IMR-90 (cell line): ENCODE measurements around the gene PSME3. TPM values are rescaled to one million over a fixed set of nuclear protein-coding genes. Genes with fewer than 3 reads are reported as not detected.

Experiments
- ATAC-seq: fragments of 200-7000 bp; cut with Tn5 transposase; 2 replicates; pipeline ENCODE4 v1.9.1; 2020; ENCODE audit warnings: low read depth, mild to moderate bottlenecking, moderate library complexity
- BruUV-seq: library from RNA; stranded (reverse); fragments of 400-500 nt; replicated peaks from 2 replicates; lab custom pipeline; 2021; lab: Mats Ljungman, UMichigan
- CTCF ChIA-PET: fragments of 300-600 bp; formaldehyde crosslinking; extraction: SDS; loops from one replicate; lab custom pipeline; 2021; ENCODE audit warnings: antibody characterized with exemption; lab: Yijun Ruan, JAX
- POLR2A ChIA-PET: fragments of 300-600 bp; sonication (Branson Sonifier 250); formaldehyde crosslinking; loops from one replicate; lab custom pipeline; 2022; ENCODE audit warnings: antibody characterized with exemption; ENCODE audit not compliant: unreplicated experiment; lab: Charles Lee
- DNase-seq: peaks from one replicate; pipeline ENCODE4 v3.0.0; 2013
- H2AFZ ChIP-seq: replicated peaks from 2 replicates; pipeline ENCODE3; 2013; ENCODE audit warnings: low read length, mild to moderate bottlenecking; ENCODE audit not compliant: poor library complexity
- H2AK5ac ChIP-seq: 2 replicates; pipeline ENCODE4 v1.6.1; 2013; ENCODE audit warnings: low read depth, low read length, inconsistent platforms
- H2AK9ac ChIP-seq: replicated peaks from 2 replicates; pipeline ENCODE3; 2013; ENCODE audit warnings: mild to moderate bottlenecking, low read depth, low read length, moderate library complexity; ENCODE audit not compliant: poor library complexity
- H2BK120ac ChIP-seq: 2 replicates; pipeline ENCODE4 v1.6.1; 2013; ENCODE audit warnings: low read depth, low read length, inconsistent platforms
- H2BK15ac ChIP-seq: 3 replicates; pipeline ENCODE4 v1.6.1; 2013; ENCODE audit warnings: low read depth, low read length, inconsistent platforms
- H2BK20ac ChIP-seq: 2 replicates; pipeline ENCODE4 v1.6.1; 2013; ENCODE audit warnings: low read depth, mild to moderate bottlenecking, inconsistent platforms, low read length, moderate library complexity
- H2BK5ac ChIP-seq: 2 replicates; pipeline ENCODE4 v1.6.1; 2013; ENCODE audit warnings: mild to moderate bottlenecking, low read depth, low read length, inconsistent platforms; ENCODE audit not compliant: poor library complexity, severe bottlenecking
- H3K14ac ChIP-seq: replicated peaks from 2 replicates; pipeline ENCODE4 v1.6.1; 2013; ENCODE audit warnings: low read depth, low read length, inconsistent platforms
- H3K18ac ChIP-seq: 2 replicates; pipeline ENCODE4 v1.6.1; 2013; ENCODE audit warnings: low read depth, low read length, control low read depth
- H3K23ac ChIP-seq: 2 replicates; pipeline ENCODE4 v1.6.1; 2013; ENCODE audit warnings: low read depth, low read length, inconsistent platforms
- H3K27ac ChIP-seq: 2 replicates; pipeline ENCODE4 v1.5.1; 2013; ENCODE audit warnings: mild to moderate bottlenecking, control low read depth, low read length; ENCODE audit not compliant: insufficient read depth
- H3K27me3 ChIP-seq: 2 replicates; pipeline ENCODE4 v1.6.1; 2013; ENCODE audit warnings: low read length; ENCODE audit not compliant: control insufficient read depth, insufficient read depth
- H3K36me3 ChIP-seq: 2 replicates; pipeline ENCODE4 v1.6.1; 2013; ENCODE audit warnings: low read length, mixed read lengths; ENCODE audit not compliant: control insufficient read depth, insufficient read depth
- H3K4ac ChIP-seq: 2 replicates; pipeline ENCODE4 v1.6.1; 2013; ENCODE audit warnings: low read depth, low read length, inconsistent platforms
- H3K4me1 ChIP-seq: 2 replicates; pipeline ENCODE4 v1.6.1; 2013; ENCODE audit warnings: low read length, mixed read lengths; ENCODE audit not compliant: control insufficient read depth, insufficient read depth
- H3K4me2 ChIP-seq: 2 replicates; pipeline ENCODE4 v1.6.1; 2013; ENCODE audit warnings: low read depth, mild to moderate bottlenecking, control low read depth, low read length, moderate library complexity
- H3K4me3 ChIP-seq: 2 replicates; pipeline ENCODE4 v1.5.1; 2013; ENCODE audit warnings: low read depth, mild to moderate bottlenecking, control low read depth, low read length, moderate library complexity; ENCODE audit not compliant: insufficient read depth
- H3K56ac ChIP-seq: 2 replicates; pipeline ENCODE4 v1.6.1; 2013; ENCODE audit warnings: low read length, inconsistent platforms; ENCODE audit not compliant: insufficient read depth; ENCODE audit errors: extremely low read depth
- H3K79me1 ChIP-seq, 2 experiments: 2 replicates each; pipeline ENCODE4 v1.6.1; 2013; ENCODE audit warnings: low read length in 2 of 2, inconsistent platforms in 1 of 2, low read depth in 1 of 2
- H3K9ac ChIP-seq: 2 replicates; pipeline ENCODE4 v1.6.1; 2013; ENCODE audit warnings: low read depth, low read length, control low read depth
- H3K9me1 ChIP-seq: 2 replicates; pipeline ENCODE4 v1.6.1; 2013; ENCODE audit warnings: low read length, inconsistent platforms; ENCODE audit not compliant: insufficient read depth
- H3K9me3 ChIP-seq: 2 replicates; pipeline ENCODE4 v1.6.1; 2013; ENCODE audit warnings: low read length; ENCODE audit not compliant: control insufficient read depth, insufficient read depth
- H4K20me1 ChIP-seq: 2 replicates; pipeline ENCODE4 v1.6.1; 2013; ENCODE audit warnings: low read length, inconsistent platforms; ENCODE audit not compliant: insufficient read depth
- H4K5ac ChIP-seq: 2 replicates; pipeline ENCODE4 v1.6.1; 2013; ENCODE audit warnings: mild to moderate bottlenecking, low read depth, low read length, control low read depth
- H4K8ac ChIP-seq, 2 experiments: 2 replicates each; pipeline ENCODE4 v1.6.1; 2013; ENCODE audit warnings: low read depth in 2 of 2, low read length in 2 of 2, control low read depth in 1 of 2, inconsistent platforms in 1 of 2
- H4K91ac ChIP-seq: 2 replicates; pipeline ENCODE4 v1.6.1; 2013; ENCODE audit warnings: low read depth, low read length, inconsistent platforms; ENCODE audit not compliant: insufficient read depth
- POLR2A ChIP-seq: IDR thresholded peaks from 2 replicates; pipeline ENCODE4 v1.6.1; 2012; ENCODE audit warnings: mild to moderate bottlenecking, low read depth, low read length
- SMC3 ChIP-seq: fragments of 150-350 bp; IDR thresholded peaks from 2 replicates; pipeline ENCODE4 v1.6.1; 2016; ENCODE audit warnings: low read depth, mild to moderate bottlenecking, antibody characterized with exemption, low read length, moderate library complexity
- WGBS, 2 experiments: methylation state at CpG; one replicate each; pipeline versions ENCODE4 v1.1.5 to v1.1.7; 2013; ENCODE audit warnings: missing lambda C conversion rate in 2 of 2; ENCODE audit not compliant: insufficient read length in 1 of 2; ENCODE audit errors: extremely low coverage in 2 of 2; 5-methylcytosine and 5-hydroxymethylcytosine counted together
- dilution Hi-C: fragments of 300-500 bp; cut with HindIII; formaldehyde crosslinking; loops from one replicate; pipeline ENCODE4 v1.14.3; 2018; ENCODE audit warnings: low sequenced_read_pairs; ENCODE audit not compliant: unreplicated experiment
- in situ Hi-C: fragments of 300-500 bp; cut with MboI; formaldehyde crosslinking; loops from 3 replicates; pipeline ENCODE4 v1.14.3; 2019; ENCODE audit warnings: low sequenced_read_pairs, inconsistent platforms, mixed read lengths
- intact Hi-C: fragments of 100-400 bp; cut with micrococcal nuclease; formaldehyde crosslinking; loops from 2 replicates; pipeline ENCODE4 v1.10.0; 2022
- polyA plus RNA-seq, 3 experiments: library from polyadenylated mRNA; depleted of rRNA; stranded (reverse); fragments of >200 nt; gene quantifications; 2 replicates each; pipeline ENCODE4 v1.2.3, GENCODE V29; 2012; ENCODE audit warnings: low replicate concordance in 1 of 3
- total RNA-seq: library from RNA; depleted of rRNA; stranded (reverse); fragments of >200 nt; gene quantifications from 2 replicates; pipeline ENCODE4 v1.2.3, GENCODE V29; 2012

PSME3 gene
- total and polyA plus RNA-seq, 2 of the 4 experiments (the other 2 are of a cell fraction), result 72.4 to 100 TPM

- peaks cover 7% of the 10 kb centered on the region for H3K4me1 ChIP-seq
- in situ Hi-C loops, result no loop called here
- DNase-seq (no peak), ATAC-seq (no peak)
- dilution Hi-C loops, result no loop called here
- peak overlapping the region; percentile 11 for H2AFZ ChIP-seq
- ChIA-PET POLR2A (no interaction called here), CTCF (no interaction called here)
- peak overlapping the region; percentile 56 for H2AK9ac ChIP-seq
- WGBS, 2 experiments, result 93% methylated on average over 2 of the region's 10 CpGs; no CpG with 5 or more reads in 1 of the 2 experiments
- H3K14ac ChIP-seq, result peak overlapping the region; percentile 98
- no peak overlapping the region for H2BK15ac ChIP-seq
- peaks cover 19% of the 10 kb centered on the region for H3K9me1 ChIP-seq
- H2BK5ac ChIP-seq, result no peak overlapping the region
- peak overlapping the region; percentile 7; the same call in 1 of the 2 replicates for H3K27ac ChIP-seq
- intact Hi-C loops, result no loop called here
- H3K4ac ChIP-seq, result peak overlapping the region; percentile 96; the same call in 1 of the 2 replicates
- peak overlapping the region; percentile 64 for H3K4me3 ChIP-seq
- BruUV-seq, result no TSS peak
- H3K9ac ChIP-seq, result peak overlapping the region; percentile 93
- H2BK120ac ChIP-seq, result no peak overlapping the region
- no peaks in the 10 kb centered on the region for H4K20me1 ChIP-seq
- H4K8ac ChIP-seq, result peak overlapping the region; percentile 45 to 98; a peak in 3 of 4 replicates
- H3K4me2 ChIP-seq, result peak overlapping the region; percentile 98
- peak overlapping the region; percentile 61; the same call in 1 of the 2 replicates for H4K5ac ChIP-seq
- TF ChIP-seq POLR2A (0 out of 2 replicates have a peak, but pooled peaks have one; percentile 25), SMC3 (no peak)
- H3K79me1 ChIP-seq, result peaks cover 20 to 39% of the 10 kb centered on the region in 2 experiments
- H4K91ac ChIP-seq, result peak overlapping the region; percentile 88; the same call in 1 of the 2 replicates
- no peak overlapping the region for H2BK20ac ChIP-seq
- peak overlapping the region; percentile 78 for H3K23ac ChIP-seq
- no peaks in the 10 kb centered on the region for H3K27me3 ChIP-seq
- no peak overlapping the region for H3K56ac ChIP-seq
- no peak overlapping the region for H3K18ac ChIP-seq
- H3K9me3 ChIP-seq, result no peaks in the 10 kb centered on the region
- peaks cover 4% of the 10 kb centered on the region; the same call in 1 of the 2 replicates for H3K36me3 ChIP-seq
- peak overlapping the region; percentile 47; the same call in 1 of the 2 replicates for H2AK5ac ChIP-seq
Measured at GRCh38 chr17:42797067-42798007, 35.9 kb upstream of the PSME3 start.
